IPS-18a (cell line): ENCODE results near the gene LGMN.
"Not testable (repeated sequence)": the region's sequence is repeated elsewhere in the genome, so short reads cannot be mapped to it uniquely, and the experiment has no call there.

Experiments used
- H3K27ac ChIP-seq: one replicate; pipeline ENCODE4 v1.5.1; 2013; ENCODE audit warnings: low read length
- H3K27me3 ChIP-seq: one replicate; pipeline ENCODE4 v1.6.1; 2013; ENCODE audit warnings: mild to moderate bottlenecking, low read length; ENCODE audit not compliant: control insufficient read depth, insufficient read depth
- H3K36me3 ChIP-seq: one replicate; pipeline ENCODE4 v1.6.1; 2013; ENCODE audit warnings: low read depth, low read length; ENCODE audit not compliant: control insufficient read depth
- H3K4me1 ChIP-seq: one replicate; pipeline ENCODE4 v1.6.1; 2013; ENCODE audit warnings: low read depth, low read length; ENCODE audit not compliant: control insufficient read depth
- H3K4me3 ChIP-seq: one replicate; pipeline ENCODE4 v1.5.1; 2013; ENCODE audit warnings: low read length
- H3K9ac ChIP-seq: one replicate; pipeline ENCODE4 v1.6.1; 2013; ENCODE audit warnings: mild to moderate bottlenecking, low read length, moderate library complexity
- H3K9me3 ChIP-seq: one replicate; pipeline ENCODE4 v1.6.1; 2013; ENCODE audit warnings: low read depth, low read length; ENCODE audit not compliant: control insufficient read depth

LGMN gene

DNA sequence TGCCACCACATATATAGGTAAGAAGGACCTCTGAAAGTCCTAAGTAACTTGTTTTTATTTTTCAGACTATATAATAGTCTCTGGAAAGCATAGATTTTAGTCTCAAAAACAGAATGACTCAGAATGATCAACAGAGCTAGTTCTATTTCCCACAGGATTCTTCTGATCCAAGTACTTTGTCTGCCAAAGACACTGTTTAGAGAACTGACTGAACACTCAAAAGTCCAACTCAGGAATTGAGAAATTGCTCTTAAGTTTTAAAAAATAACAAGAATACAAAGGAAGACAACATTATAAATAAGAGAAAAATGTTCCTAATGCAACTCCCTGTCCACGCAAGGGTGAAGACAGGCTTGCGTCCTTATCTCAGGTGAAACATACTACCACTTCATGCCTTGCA, 29.0 kb downstream of the LGMN start:
- H3K9ac ChIP-seq, result no peak overlapping the region
- H3K27ac ChIP-seq, result no peak overlapping the region
- H3K36me3 ChIP-seq, result no peaks in the 10 kb centered on the region

DNA sequence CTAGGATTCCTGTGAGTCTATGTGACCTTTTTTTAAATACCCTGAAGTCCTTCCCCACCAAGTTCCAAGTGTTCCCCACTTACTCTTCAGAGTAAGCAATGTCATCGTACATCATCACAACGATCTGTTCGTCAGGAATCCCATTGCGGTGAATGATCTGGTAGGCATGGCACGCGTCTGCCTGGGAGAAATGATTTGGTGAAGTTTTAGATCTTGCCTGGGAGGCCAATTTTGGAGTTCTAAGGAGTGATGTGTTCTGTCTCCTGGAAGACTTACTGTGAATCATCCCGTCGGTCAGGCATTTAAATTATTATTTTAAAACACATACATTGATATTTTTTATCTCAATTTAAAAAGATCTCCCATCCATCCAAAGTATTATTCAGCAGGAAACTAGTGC, 29.8 kb downstream of the LGMN start:
- H3K27ac ChIP-seq, result no peak overlapping the region
- no peaks in the 10 kb centered on the region for H3K9me3 ChIP-seq
- H3K27me3 ChIP-seq, result no peaks in the 10 kb centered on the region
- H3K4me3 ChIP-seq, result no peak overlapping the region
- no peaks in the 10 kb centered on the region for H3K4me1 ChIP-seq
- no peaks in the 10 kb centered on the region for H3K36me3 ChIP-seq
- no peak overlapping the region for H3K9ac ChIP-seq

More for the DNA sequence above, 29.0 kb downstream of the LGMN start:
- Histone ChIP-seq H3K9me3 (no peaks in the 10 kb centered on the region), H3K4me3 (no peak overlapping the region), H3K27me3 (no peaks in the 10 kb centered on the region), H3K4me1 (no peaks in the 10 kb centered on the region)

DNA sequence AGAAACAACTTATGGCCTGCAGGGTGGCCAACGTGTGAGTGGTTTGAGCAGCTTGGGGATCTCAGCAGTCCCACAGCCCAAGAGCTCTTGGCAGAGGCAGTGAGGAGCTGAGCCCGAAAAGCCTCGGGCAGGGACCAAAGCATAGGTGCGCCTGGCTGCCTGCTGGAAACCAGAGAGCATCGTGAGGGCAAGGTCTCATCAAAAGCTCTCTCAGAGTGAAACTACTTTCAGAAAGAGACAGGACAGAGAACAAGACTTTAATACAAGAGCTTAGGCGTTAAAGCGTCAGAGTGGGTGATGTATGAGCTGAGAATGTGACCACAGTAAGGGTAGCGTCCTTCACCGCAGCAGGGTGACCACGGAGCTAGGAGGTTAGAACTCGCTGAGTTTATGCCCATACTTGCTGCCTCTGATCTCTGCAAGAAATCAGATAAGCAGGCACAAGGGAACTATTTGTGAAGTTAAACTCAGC, 30.8 kb downstream of the LGMN start:
- Histone ChIP-seq H3K4me1 (no peaks in the 10 kb centered on the region), H3K36me3 (no peaks in the 10 kb centered on the region), H3K27me3 (no peaks in the 10 kb centered on the region), H3K9me3 (no peaks in the 10 kb centered on the region), H3K27ac (no peak overlapping the region), H3K9ac (no peak overlapping the region), H3K4me3 (no peak overlapping the region)

GRCh38 chr14:92716131-92716530, 32.3 kb downstream of the LGMN start:
- no peaks in the 10 kb centered on the region for H3K4me1 ChIP-seq
- H3K27ac ChIP-seq, result no peak overlapping the region
- H3K36me3 ChIP-seq, result peaks cover 7% of the 10 kb centered on the region
- no peak overlapping the region for H3K4me3 ChIP-seq
- no peaks in the 10 kb centered on the region for H3K27me3 ChIP-seq
- H3K9ac ChIP-seq, result no peak overlapping the region
- H3K9me3 ChIP-seq, result no peaks in the 10 kb centered on the region

DNA sequence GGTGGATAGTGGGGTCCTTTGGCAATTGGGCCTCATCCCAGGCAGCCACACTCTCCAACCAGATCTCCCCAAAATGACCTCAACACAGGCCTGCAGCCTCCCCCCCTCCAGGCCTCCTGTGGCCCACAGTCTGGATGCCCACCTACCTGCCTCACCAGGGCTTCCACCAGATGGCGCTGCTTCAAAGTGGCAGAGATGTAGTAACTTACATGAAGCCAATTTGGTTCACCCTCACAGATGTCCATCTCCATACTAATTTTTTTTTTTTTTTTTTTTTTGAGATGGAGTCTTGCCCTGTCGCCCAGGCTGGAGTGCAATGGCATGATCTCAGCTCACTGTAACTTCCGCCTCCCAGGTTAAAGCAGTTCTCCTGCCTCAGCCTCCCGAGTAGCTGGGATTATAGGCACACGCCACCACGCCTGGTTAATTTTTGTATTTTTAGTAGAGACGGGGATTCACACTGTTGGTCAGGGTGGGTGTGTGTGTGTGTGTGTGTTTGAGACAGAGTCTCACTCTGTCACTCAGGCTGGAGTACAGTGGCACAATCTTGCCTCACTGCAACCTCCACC, 33.6 kb downstream of the LGMN start:
- not testable (repeated sequence) for H3K9ac ChIP-seq, H3K4me3 ChIP-seq, H3K27me3 ChIP-seq, H3K27ac ChIP-seq, H3K9me3 ChIP-seq, H3K4me1 ChIP-seq
- H3K36me3 ChIP-seq, result peaks cover 10% of the 10 kb centered on the region

- Histone ChIP-seq H3K9me3 (no peaks in the 10 kb centered on the region), H3K4me1 (no peaks in the 10 kb centered on the region), H3K9ac (no peak overlapping the region), H3K4me3 (no peak overlapping the region), H3K27ac (no peak overlapping the region), H3K36me3 (peaks cover 10% of the 10 kb centered on the region), H3K27me3 (no peaks in the 10 kb centered on the region)
Measured at GRCh38 chr14:92712654-92713051, 35.8 kb downstream of the LGMN start.

DNA sequence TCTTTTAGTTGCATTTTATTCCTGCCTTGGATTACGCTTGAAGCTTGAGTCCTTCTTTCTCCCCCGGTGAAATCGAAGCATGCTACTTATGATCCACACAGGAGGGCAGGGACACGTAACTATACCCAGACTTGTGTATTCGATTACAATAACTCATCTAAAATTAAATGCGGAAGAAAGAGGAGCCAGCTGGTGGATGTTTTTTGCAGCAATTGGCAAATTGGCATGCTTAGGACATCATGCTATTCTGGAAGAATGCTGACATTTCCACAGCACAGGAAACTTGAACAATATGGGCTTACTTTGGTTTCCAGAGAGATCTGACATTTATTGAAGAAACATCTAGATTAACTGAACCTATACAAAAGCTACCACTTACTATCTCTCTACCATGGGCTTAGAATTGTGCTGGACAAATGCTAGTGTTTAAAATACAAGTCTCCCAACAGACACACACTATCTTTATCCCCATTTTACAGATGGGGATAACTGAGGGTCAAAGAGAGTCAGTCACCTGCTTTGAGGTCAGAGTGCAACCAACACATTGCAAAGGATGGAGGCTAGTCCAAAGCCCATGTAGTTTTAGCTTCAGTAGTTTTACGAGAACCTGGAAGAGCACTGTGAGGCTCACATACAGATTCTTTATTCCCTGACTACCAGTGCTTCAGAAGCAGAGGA, 36.3 kb downstream of the LGMN start:
- Histone ChIP-seq H3K4me1 (no peaks in the 10 kb centered on the region), H3K4me3 (no peak overlapping the region), H3K9ac (no peak overlapping the region), H3K27me3 (no peaks in the 10 kb centered on the region), H3K9me3 (no peaks in the 10 kb centered on the region), H3K27ac (no peak overlapping the region), H3K36me3 (peaks cover 10% of the 10 kb centered on the region)

DNA sequence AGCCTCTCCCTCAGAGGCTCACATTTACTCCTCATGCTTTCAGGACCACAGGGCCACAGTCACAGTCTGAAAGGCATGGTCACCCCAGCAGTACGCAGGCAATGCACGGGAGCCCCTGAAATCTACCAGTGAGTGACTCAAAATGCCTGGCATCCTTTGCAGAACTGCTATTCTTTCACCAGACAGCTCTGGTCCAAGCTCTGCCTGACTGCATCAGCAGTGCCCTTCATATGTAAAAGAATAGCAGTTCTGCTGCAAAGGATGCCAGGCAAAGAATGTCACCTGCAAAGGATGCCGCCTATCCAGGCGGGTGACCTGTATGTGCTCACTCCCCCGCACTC, 38.5 kb downstream of the LGMN start:
- Histone ChIP-seq H3K27ac (no peak overlapping the region), H3K9me3 (no peaks in the 10 kb centered on the region), H3K36me3 (peaks cover 19% of the 10 kb centered on the region), H3K4me3 (no peak overlapping the region), H3K9ac (no peak overlapping the region), H3K4me1 (no peaks in the 10 kb centered on the region), H3K27me3 (no peaks in the 10 kb centered on the region)

- Histone ChIP-seq H3K4me3 (no peak overlapping the region), H3K4me1 (no peaks in the 10 kb centered on the region), H3K27me3 (no peaks in the 10 kb centered on the region), H3K9ac (no peak overlapping the region), H3K9me3 (no peaks in the 10 kb centered on the region), H3K27ac (no peak overlapping the region), H3K36me3 (peaks cover 19% of the 10 kb centered on the region)
Measured at GRCh38 chr14:92709340-92710000, 39.0 kb downstream of the LGMN start.

DNA sequence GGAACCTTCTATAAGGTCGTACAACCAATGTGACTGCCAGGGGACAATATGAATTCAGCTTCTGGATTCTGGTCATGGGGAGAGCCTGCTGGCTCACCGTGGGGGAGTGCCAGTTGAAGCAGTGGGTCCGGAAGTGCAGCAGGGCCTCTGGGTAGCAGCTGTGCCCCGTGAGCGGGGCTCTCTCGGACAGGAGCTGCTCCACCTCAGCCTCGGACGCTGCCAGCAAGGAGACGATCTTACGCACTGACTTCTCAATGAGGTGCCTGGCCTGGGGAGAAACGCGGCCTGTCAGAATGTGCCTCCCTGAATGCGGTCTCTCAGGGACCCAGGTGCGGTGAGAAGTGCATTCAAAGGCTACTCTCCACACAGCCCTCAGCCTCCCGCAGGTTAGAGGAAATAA, 42.0 kb downstream of the LGMN start:
- Histone ChIP-seq H3K4me1 (no peaks in the 10 kb centered on the region), H3K27me3 (no peaks in the 10 kb centered on the region), H3K9ac (no peak overlapping the region), H3K9me3 (no peaks in the 10 kb centered on the region), H3K4me3 (no peak overlapping the region), H3K27ac (no peak overlapping the region), H3K36me3 (peaks cover 21% of the 10 kb centered on the region)

- H3K27me3 ChIP-seq, result no peaks in the 10 kb centered on the region
- H3K27ac ChIP-seq, result no peak overlapping the region
- no peaks in the 10 kb centered on the region for H3K9me3 ChIP-seq
- no peaks in the 10 kb centered on the region for H3K4me1 ChIP-seq
- no peak overlapping the region for H3K9ac ChIP-seq
- no peak overlapping the region for H3K4me3 ChIP-seq
- H3K36me3 ChIP-seq, result peaks cover 15% of the 10 kb centered on the region
Measured at GRCh38 chr14:92704821-92705220, 43.6 kb downstream of the LGMN start.
